HL-60 (cell line): Measurements from ENCODE around the gene MIX23.
A peak's percentile ranks its signal among the peaks of the same experiment; 100 is the strongest.

Experiments used
- DNase-seq, 2 experiments: peaks; one replicate each; pipeline ENCODE4 v3.0.0-alpha.2; 2010 to 2020; ENCODE audit warnings: low read depth in 1 of 2, low spot score in 1 of 2
- H3K27ac ChIP-seq: fragments of 250-450 bp; sonication (Bioruptor Pico); replicated peaks from 2 replicates; pipeline ENCODE4 v1.5.1; 2020; ENCODE audit warnings: mild to moderate bottlenecking, moderate library complexity
- H3K27me3 ChIP-seq: fragments of 250-450 bp; sonication (Bioruptor Pico); 2 replicates; pipeline ENCODE4 v1.5.1; 2021; ENCODE audit warnings: mild to moderate bottlenecking, moderate library complexity; ENCODE audit not compliant: insufficient read depth, poor library complexity, severe bottlenecking
- H3K4me3 ChIP-seq: replicated peaks from 2 replicates; pipeline ENCODE4 v1.5.1; 2011; ENCODE audit warnings: mild to moderate bottlenecking, control low read depth, low read length; ENCODE audit not compliant: insufficient read depth
- GABPA ChIP-seq: IDR thresholded peaks from 2 replicates; pipeline ENCODE4 v1.6.1; 2012; ENCODE audit warnings: low read depth
- POLR2AphosphoS5 ChIP-seq: IDR thresholded peaks from 2 replicates; pipeline ENCODE4 v1.6.1; 2012; ENCODE audit warnings: low read depth
- SPI1 ChIP-seq: IDR thresholded peaks from 2 replicates; pipeline ENCODE4 v1.6.1; 2012; ENCODE audit warnings: low read depth, mild to moderate bottlenecking, borderline replicate concordance
- TF ChIP-seq, protein P1 (sequence below): IDR thresholded peaks from one replicate; pipeline ENCODE4 v1.5.1; 2011; ENCODE audit warnings: low read length, control low read depth, inconsistent platforms; ENCODE audit not compliant: insufficient read depth
- TF ChIP-seq, protein P2 (sequence below): IDR thresholded peaks from 2 replicates; pipeline ENCODE4 v1.6.1; 2012; ENCODE audit warnings: low read depth; ENCODE audit not compliant: insufficient replicate concordance

Gene MIX23

DNA sequence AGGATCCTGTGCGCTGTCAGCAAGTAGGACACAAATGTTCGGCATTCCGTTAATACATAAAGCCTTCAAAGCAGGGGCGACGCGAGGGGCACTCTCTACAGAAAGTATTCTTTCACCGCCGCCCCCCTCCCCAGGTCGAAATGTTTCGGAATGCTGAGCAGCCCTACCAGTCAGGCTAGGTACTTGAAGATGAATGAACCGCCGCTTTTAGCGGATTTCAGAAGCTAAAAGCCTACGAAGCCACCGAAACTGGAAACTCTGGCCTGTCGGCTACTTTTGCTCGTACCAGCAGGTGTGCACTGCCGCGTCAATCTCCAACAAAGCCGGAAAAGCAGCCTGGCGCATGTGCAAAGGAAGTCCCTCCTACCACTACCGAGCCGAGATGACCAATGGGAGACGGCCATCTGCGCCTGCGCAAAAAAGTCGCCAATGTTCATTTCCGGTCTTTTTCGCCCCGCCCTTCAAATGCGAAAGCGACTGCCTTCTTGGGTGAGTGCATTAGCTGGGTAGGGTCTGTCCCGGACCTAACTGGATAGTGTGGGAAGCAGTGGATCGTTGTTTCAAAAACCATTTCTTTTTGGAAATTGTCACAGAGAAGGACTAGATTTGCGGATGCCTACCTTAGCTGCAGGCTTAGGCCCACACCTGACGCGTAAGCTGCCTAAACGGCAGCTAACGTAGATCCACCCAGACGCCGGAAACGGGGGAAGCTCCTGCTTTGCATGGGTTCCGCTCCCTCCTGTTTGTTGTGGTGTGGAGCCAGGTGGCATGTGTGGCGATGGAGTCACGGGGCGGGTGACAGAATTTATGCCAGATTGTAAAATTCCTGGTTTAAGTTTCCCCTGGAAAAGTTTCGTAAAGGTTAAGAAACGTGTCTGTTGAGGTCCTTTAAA, 33.0 kb upstream of the MIX23 start, which contains the start of gene WDR5B:
Gene WDR5B (minus strand): TSS at position 301 of the 893 bp plus-strand sequence. CDS start 534 bp downstream, outside the sequence.
- Histone ChIP-seq H3K27ac (peak within 1 kb of the TSS; percentile 86), H3K27me3 (no peaks in the 10 kb centered on the region), H3K4me3 (peak within 1 kb of the TSS; percentile 55)
- TF ChIP-seq, protein P1, sequence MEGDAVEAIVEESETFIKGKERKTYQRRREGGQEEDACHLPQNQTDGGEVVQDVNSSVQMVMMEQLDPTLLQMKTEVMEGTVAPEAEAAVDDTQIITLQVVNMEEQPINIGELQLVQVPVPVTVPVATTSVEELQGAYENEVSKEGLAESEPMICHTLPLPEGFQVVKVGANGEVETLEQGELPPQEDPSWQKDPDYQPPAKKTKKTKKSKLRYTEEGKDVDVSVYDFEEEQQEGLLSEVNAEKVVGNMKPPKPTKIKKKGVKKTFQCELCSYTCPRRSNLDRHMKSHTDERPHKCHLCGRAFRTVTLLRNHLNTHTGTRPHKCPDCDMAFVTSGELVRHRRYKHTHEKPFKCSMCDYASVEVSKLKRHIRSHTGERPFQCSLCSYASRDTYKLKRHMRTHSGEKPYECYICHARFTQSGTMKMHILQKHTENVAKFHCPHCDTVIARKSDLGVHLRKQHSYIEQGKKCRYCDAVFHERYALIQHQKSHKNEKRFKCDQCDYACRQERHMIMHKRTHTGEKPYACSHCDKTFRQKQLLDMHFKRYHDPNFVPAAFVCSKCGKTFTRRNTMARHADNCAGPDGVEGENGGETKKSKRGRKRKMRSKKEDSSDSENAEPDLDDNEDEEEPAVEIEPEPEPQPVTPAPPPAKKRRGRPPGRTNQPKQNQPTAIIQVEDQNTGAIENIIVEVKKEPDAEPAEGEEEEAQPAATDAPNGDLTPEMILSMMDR, result no peak
- TF ChIP-seq, protein P2, sequence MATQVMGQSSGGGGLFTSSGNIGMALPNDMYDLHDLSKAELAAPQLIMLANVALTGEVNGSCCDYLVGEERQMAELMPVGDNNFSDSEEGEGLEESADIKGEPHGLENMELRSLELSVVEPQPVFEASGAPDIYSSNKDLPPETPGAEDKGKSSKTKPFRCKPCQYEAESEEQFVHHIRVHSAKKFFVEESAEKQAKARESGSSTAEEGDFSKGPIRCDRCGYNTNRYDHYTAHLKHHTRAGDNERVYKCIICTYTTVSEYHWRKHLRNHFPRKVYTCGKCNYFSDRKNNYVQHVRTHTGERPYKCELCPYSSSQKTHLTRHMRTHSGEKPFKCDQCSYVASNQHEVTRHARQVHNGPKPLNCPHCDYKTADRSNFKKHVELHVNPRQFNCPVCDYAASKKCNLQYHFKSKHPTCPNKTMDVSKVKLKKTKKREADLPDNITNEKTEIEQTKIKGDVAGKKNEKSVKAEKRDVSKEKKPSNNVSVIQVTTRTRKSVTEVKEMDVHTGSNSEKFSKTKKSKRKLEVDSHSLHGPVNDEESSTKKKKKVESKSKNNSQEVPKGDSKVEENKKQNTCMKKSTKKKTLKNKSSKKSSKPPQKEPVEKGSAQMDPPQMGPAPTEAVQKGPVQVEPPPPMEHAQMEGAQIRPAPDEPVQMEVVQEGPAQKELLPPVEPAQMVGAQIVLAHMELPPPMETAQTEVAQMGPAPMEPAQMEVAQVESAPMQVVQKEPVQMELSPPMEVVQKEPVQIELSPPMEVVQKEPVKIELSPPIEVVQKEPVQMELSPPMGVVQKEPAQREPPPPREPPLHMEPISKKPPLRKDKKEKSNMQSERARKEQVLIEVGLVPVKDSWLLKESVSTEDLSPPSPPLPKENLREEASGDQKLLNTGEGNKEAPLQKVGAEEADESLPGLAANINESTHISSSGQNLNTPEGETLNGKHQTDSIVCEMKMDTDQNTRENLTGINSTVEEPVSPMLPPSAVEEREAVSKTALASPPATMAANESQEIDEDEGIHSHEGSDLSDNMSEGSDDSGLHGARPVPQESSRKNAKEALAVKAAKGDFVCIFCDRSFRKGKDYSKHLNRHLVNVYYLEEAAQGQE, result no peak
- TF ChIP-seq SPI1 (no peak), POLR2AphosphoS5 (peak; percentile 94), GABPA (peak; percentile 72)
- DNase-seq, result peak; percentile 88 to 98

DNA sequence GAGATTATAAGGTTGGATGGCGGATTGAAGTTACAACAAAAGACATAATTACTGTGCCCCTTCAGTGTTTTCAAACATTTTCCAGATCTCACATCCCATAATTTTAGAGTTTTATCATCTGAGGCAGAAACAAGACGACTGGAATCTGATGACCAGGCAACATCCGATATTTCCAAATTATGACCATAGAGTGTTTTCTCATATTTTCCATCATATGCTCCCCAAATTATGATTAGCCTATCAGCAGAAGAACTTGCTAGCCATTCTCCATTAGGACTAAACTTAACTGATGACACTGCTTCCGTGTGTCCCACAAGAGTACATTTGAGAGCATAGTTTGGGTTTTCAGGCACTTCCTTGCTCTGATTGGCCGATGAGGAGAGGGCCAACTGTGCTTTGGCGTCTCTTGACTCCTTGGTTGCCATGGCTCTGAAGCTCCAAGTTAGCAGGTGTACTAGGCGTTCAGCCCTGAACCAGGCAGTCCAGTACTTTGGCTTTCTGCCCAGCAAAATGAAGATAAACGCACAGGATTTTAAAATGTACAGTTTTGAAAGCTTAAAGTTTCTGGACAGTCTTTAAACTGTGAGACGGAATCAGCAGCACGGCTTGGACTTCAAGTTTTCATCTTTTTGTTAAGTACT, 32.2 kb upstream of the MIX23 start:
- Histone ChIP-seq H3K27me3 (no peaks in the 10 kb centered on the region), H3K27ac (peak overlapping the region; percentile 86), H3K4me3 (peak overlapping the region; percentile 55)
- no peak for TF ChIP-seq GABPA
- TF ChIP-seq, protein P1, result no peak
- peak; percentile 40; the same call in 1 of the 2 replicates for TF ChIP-seq SPI1
- peak; percentile 41 to 61 for DNase-seq

DNA sequence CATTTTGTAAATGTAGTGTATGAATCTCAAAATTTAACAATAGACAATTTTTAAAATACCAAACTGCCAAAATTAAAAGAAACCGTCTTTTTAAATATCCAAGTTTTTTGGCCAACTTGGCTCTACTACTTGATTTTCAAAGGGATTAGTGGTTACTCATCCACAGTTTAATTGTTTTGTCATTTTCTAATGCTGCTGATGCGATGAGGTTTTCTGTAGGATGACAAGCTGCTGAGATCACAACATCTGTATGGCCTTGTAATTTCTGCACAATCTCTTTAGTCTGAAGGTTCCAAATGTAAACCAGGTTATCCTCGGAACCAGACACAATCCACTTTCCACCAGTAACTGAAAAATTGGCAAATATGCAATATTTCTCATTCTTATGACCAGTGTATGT, 31.4 kb upstream of the MIX23 start:
- no peak for DNase-seq
- TF ChIP-seq GABPA, result no peak
- TF ChIP-seq, protein P1, result no peak
- no peak for TF ChIP-seq POLR2AphosphoS5
- TF ChIP-seq, protein P2, result no peak
- TF ChIP-seq SPI1, result no peak
- H3K27ac ChIP-seq, result no peak overlapping the region
- no peak overlapping the region for H3K4me3 ChIP-seq
- no peaks in the 10 kb centered on the region for H3K27me3 ChIP-seq
